Measurements from ENCODE around the gene REEP1.

DNA sequence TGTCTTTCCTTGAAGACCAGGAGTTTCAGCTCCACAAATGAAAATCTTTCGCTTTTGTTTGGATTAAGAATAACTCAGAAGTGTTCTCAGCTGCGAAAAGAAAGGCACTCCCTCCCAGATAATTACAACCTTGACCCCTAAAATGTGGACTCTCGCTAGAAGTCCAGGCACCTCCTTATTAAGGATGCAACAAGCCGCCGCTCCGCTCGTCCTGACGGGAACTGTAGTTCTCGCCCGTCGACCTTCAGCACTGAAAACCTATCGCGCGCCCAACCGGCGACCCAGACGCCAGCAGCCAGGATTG, 142.7 kb downstream of the REEP1 start:
- TF ChIP-seq, protein P1, sequence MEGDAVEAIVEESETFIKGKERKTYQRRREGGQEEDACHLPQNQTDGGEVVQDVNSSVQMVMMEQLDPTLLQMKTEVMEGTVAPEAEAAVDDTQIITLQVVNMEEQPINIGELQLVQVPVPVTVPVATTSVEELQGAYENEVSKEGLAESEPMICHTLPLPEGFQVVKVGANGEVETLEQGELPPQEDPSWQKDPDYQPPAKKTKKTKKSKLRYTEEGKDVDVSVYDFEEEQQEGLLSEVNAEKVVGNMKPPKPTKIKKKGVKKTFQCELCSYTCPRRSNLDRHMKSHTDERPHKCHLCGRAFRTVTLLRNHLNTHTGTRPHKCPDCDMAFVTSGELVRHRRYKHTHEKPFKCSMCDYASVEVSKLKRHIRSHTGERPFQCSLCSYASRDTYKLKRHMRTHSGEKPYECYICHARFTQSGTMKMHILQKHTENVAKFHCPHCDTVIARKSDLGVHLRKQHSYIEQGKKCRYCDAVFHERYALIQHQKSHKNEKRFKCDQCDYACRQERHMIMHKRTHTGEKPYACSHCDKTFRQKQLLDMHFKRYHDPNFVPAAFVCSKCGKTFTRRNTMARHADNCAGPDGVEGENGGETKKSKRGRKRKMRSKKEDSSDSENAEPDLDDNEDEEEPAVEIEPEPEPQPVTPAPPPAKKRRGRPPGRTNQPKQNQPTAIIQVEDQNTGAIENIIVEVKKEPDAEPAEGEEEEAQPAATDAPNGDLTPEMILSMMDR (IDR thresholded peaks at IDR 0.05; ENCODE audit: low read length) = no peak
- TF ChIP-seq EZH2 (IDR thresholded peaks at IDR 0.05; ENCODE audit: borderline replicate concordance, low read length) = no peak
